Testis (tissue), 3 donors: ENCODE measurements around the gene KRTAP2-1. TPM values are rescaled to one million over a fixed set of nuclear protein-coding genes. Genes with fewer than 3 reads are reported as not detected.

Source experiments
- DNase-seq: peaks from one replicate; pipeline ENCODE4 v3.0.0-alpha.2; 2019
- H3K27ac ChIP-seq, 2 donors: fragments of 200-600 bp; sonication (generic); one replicate each; pipeline ENCODE4 v1.5.1; 2019
- H3K27me3 ChIP-seq: fragments of 200-600 bp; sonication (generic); one replicate; pipeline ENCODE4 v1.5.1; 2019
- H3K36me3 ChIP-seq: fragments of 200-600 bp; sonication (generic); one replicate; pipeline ENCODE4 v1.5.1; 2017; ENCODE audit warnings: low read depth; ENCODE audit errors: missing control alignments
- H3K4me1 ChIP-seq: fragments of 200-600 bp; sonication (generic); one replicate; pipeline ENCODE4 v1.5.1; 2019
- H3K4me3 ChIP-seq, 2 donors: fragments of 200-600 bp; sonication (generic); one replicate each; pipeline ENCODE4 v1.5.1; 2017 to 2019
- H3K9me3 ChIP-seq: fragments of 200-600 bp; sonication (generic); one replicate; pipeline ENCODE4 v1.5.1; 2017
- POLR2A ChIP-seq: fragments of 450-650 bp; IDR thresholded peaks from one replicate; pipeline ENCODE4 v1.6.1; 2017; ENCODE audit warnings: antibody characterized with exemption, mild to moderate bottlenecking, moderate library complexity
- WGBS, 2 donors: methylation state at CpG; one replicate each; pipeline ENCODE4 v1.1.5; 2018; 5-methylcytosine and 5-hydroxymethylcytosine counted together
- intact Hi-C: fragments of 100-400 bp; cut with DNase I; formaldehyde crosslinking; loops from one replicate; pipeline ENCODE4 v1.15.1; 2023; ENCODE audit warnings: low total_unique reads
- polyA plus RNA-seq: library from polyadenylated mRNA; stranded (reverse); fragments of 350-450 nt; fragmentation: Illumina TruSeq; extraction: RNeasy Lipid Tissue Mini Kit (QIAGEN cat#74804); gene quantifications from one replicate; pipeline ENCODE4 v1.2.3, GENCODE V29; 2014; ENCODE audit warnings: low read depth, low replicate concordance; ENCODE audit not compliant: insufficient read depth
- total RNA-seq, 2 donors: library from RNA; depleted of rRNA; stranded (reverse); fragments of >200 nt; gene quantifications; one replicate each; pipeline ENCODE4 v1.2.3, GENCODE V29; 2016
- TF ChIP-seq, protein P1 (sequence below), 3 experiments: fragments of 450-650 bp in 2 of 3; fragments of 200-600 bp in 1 of 3; sonication (generic) in 1 of 3; IDR thresholded peaks; one replicate each; pipeline ENCODE4 v1.5.1; 2016 to 2019; ENCODE audit warnings: antibody characterized with exemption in 3 of 3, mild to moderate bottlenecking in 2 of 3, moderate library complexity in 1 of 3

Gene KRTAP2-1
- total and polyA plus RNA-seq, 3 donors from 2014 or later, result not detected

DNA sequence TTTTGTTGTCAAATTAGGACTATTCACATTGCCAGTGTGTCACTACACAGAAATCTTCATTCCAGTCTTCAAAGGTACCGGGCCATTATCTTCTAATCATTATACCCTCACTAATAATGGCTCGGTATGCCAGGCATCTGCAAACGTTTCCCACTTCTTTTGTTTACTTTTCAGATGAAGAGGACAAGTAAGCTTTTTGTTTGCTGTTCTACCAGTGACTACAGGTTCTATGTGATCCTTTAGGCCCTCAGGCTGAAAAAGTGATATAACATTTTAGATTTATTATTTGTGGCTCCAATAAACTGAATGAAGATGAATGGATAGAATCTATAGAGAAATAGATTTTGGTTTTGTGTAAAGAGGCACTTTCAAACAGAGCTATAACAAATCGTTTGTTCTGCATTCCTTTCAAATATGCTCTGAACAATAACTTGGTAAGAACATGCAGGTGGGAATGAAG is 37.8 kb downstream of the KRTAP2-1 start:
- no peaks in the 10 kb centered on the region for H3K36me3 ChIP-seq
- H3K4me3 ChIP-seq, result no peak overlapping the region
- no peaks in the 10 kb centered on the region for H3K4me1 ChIP-seq
- H3K9me3 ChIP-seq, result no peaks in the 10 kb centered on the region
- TF ChIP-seq, protein P1, sequence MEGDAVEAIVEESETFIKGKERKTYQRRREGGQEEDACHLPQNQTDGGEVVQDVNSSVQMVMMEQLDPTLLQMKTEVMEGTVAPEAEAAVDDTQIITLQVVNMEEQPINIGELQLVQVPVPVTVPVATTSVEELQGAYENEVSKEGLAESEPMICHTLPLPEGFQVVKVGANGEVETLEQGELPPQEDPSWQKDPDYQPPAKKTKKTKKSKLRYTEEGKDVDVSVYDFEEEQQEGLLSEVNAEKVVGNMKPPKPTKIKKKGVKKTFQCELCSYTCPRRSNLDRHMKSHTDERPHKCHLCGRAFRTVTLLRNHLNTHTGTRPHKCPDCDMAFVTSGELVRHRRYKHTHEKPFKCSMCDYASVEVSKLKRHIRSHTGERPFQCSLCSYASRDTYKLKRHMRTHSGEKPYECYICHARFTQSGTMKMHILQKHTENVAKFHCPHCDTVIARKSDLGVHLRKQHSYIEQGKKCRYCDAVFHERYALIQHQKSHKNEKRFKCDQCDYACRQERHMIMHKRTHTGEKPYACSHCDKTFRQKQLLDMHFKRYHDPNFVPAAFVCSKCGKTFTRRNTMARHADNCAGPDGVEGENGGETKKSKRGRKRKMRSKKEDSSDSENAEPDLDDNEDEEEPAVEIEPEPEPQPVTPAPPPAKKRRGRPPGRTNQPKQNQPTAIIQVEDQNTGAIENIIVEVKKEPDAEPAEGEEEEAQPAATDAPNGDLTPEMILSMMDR (IDR thresholded peaks at IDR 0.05), result no peak
- no peaks in the 10 kb centered on the region for H3K27me3 ChIP-seq
- DNase-seq, result no peak
- intact Hi-C loops, result no loop called here
- WGBS, 2 donors, result 69 to 74% methylated on average over 4 of the region's 4 CpGs
- H3K27ac ChIP-seq, result no peak overlapping the region

DNA sequence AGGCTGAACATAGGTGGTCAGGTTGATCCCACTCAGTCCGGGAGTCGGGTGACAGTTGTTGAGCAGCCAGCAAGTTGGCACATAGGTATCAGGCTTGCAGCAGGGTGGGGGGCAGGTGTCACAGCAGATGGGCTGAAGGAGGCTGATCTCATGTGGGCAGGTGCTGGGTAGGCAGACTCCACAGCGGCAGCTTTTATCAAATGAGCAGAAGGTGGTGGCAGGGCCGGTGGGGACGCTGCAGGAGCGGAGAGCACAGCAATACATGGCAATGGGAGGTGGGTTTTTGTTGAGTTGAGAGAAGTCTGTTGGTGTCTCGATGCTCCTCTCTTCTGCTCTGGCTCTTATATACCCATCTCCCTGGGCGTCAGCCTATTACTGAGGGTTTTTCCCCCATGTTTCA is 38.3 kb downstream of the KRTAP2-1 start, which contains the start of gene KRTAP3-1:
Gene KRTAP3-1 (minus strand): TSS at position 318 of the 400 bp plus-strand sequence. CDS start 54 bp downstream, at position 264.
- H3K4me3 ChIP-seq, result no peak within 1 kb of the TSS

DNA sequence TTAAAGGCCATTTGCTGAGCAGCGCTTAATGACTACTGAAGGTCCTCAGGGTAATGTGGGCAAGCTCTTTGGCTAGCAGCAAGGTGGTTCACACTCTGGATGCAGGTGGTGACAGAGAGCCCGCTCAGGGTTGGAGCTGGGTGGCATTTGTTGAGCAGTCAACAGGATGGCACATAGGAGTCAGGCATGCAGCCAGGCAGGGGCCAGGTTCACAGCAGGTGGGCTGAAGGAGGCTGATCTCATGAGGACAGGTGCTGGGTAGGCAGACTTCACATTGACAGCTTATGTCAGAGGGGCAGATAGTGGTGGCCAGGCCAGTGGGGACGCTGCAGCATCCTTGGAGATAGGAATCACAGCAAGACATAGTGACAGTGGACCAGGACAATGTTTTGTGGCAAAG is 42.7 kb downstream of the KRTAP2-1 start:
- DNase-seq, result no peak
- no peaks in the 10 kb centered on the region for H3K27me3 ChIP-seq
- WGBS, 2 donors, result 74 to 89% methylated on average over 3 of the region's 3 CpGs
- intact Hi-C loops, result no loop called here
- no peaks in the 10 kb centered on the region for H3K4me1 ChIP-seq
- no peak overlapping the region for H3K27ac ChIP-seq
- TF ChIP-seq, protein P1 (IDR thresholded peaks at IDR 0.05), result no peak
- TF ChIP-seq POLR2A, result no peak
- no peak overlapping the region for H3K4me3 ChIP-seq
- no peaks in the 10 kb centered on the region for H3K36me3 ChIP-seq
- no peaks in the 10 kb centered on the region for H3K9me3 ChIP-seq

More for the DNA sequence above, 38.3 kb downstream of the KRTAP2-1 start, which contains the start of gene KRTAP3-1:
- DNase-seq, result no peak
- WGBS, 2 donors, result 80 to 91% methylated on average over 6 to 8 of the region's 8 CpGs
- H3K27me3 ChIP-seq, result no peaks in the 10 kb centered on the region
- intact Hi-C loops, result no loop called here
- H3K27ac ChIP-seq, result no peak within 1 kb of the TSS
- H3K4me1 ChIP-seq, result no peaks in the 10 kb centered on the region
- no peaks in the 10 kb centered on the region for H3K9me3 ChIP-seq
- H3K36me3 ChIP-seq, result no peaks in the 10 kb centered on the region
- TF ChIP-seq POLR2A, result no peak
- TF ChIP-seq, protein P1 (IDR thresholded peaks at IDR 0.05), result no peak

DNA sequence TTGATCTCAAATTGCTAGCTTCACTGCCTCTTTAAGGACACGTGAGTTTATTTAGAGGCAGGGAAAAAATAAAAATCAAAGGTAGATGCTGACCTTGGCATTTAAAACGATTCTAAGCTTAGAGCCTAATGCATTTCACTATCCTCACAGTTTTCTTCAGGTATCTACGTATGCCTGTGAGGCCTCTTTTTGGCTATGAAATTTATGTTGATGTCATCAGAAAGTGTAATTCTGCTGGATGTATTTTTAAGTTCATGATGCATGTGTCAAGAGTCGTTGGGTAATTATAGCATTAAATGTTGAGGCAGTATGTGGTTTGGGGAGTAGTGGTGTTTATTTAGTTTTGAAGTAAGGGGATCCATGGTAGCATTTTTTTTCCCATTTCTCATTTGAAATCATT is 43.2 kb downstream of the KRTAP2-1 start:
- Histone ChIP-seq H3K36me3 (no peaks in the 10 kb centered on the region), H3K27ac (no peak overlapping the region), H3K9me3 (no peaks in the 10 kb centered on the region), H3K27me3 (no peaks in the 10 kb centered on the region), H3K4me3 (no peak overlapping the region), H3K4me1 (no peaks in the 10 kb centered on the region)
- no peak for DNase-seq
- intact Hi-C loops, result no loop called here
- no peak for TF ChIP-seq POLR2A
- TF ChIP-seq, protein P1 (IDR thresholded peaks at IDR 0.05), result no peak
- 58 to 67% methylated on average over 4 of the region's 4 CpGs for WGBS, 2 donors

DNA sequence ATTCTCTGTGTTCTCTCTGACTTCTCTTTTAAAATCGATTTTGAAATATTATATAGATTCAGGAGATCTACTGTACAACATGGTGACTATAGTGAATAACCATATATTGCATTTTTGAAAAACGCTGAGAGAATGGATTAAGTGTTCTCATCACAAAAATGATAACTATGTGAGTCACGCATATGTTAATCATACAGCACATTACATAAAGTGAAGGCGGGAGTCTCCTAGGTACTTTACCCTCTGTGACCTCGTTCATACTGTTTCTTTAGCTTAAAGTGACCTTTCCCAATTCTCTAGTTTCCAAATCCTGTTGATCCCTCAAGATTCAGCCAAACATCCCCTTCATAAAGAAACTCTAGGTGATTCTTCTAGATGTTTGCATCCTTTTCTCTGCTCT is 44.3 kb downstream of the KRTAP2-1 start:
- 72 to 73% methylated on average over 5 of the region's 5 CpGs for WGBS, 2 donors
- intact Hi-C loops, result no loop called here
- Histone ChIP-seq H3K9me3 (no peaks in the 10 kb centered on the region), H3K4me3 (no peak overlapping the region), H3K4me1 (no peaks in the 10 kb centered on the region), H3K36me3 (no peaks in the 10 kb centered on the region), H3K27ac (no peak overlapping the region), H3K27me3 (no peaks in the 10 kb centered on the region)
- no peak for DNase-seq
- TF ChIP-seq POLR2A, result no peak
- TF ChIP-seq, protein P1 (IDR thresholded peaks at IDR 0.05), result no peak
